HG03342 (cell line): ENCODE measurements around the gene INPP5F.
"Not testable (repeated sequence)": the region's sequence is repeated elsewhere in the genome, so short reads cannot be mapped to it uniquely, and the experiment has no call there.

ENCODE experiments used
- ATAC-seq: cut with Tn5 transposase; IDR thresholded peaks from one replicate; pipeline ENCODE4 v1.9.1; 2021; ENCODE audit warnings: mild to moderate bottlenecking, moderate library complexity; ENCODE audit not compliant: unreplicated experiment

The INPP5F gene

GRCh38 chr10:119703903-119704508, 21.8 kb upstream of the INPP5F start:
- no peak for ATAC-seq

GRCh38 chr10:119705434-119705831, 20.4 kb upstream of the INPP5F start:
- peak; percentile 52 for ATAC-seq

GRCh38 chr10:119706521-119707278, 19.1 kb upstream of the INPP5F start:
- ATAC-seq: no peak

- ATAC-seq: not testable (repeated sequence)
Observed at GRCh38 chr10:119707331-119707730, 18.5 kb upstream of the INPP5F start.

GRCh38 chr10:119710935-119711334, 14.9 kb upstream of the INPP5F start:
- ATAC-seq: not testable (repeated sequence)

- ATAC-seq: no peak
Observed at GRCh38 chr10:119713744-119714483, 11.9 kb upstream of the INPP5F start.

- ATAC-seq: no peak
Observed at GRCh38 chr10:119714484-119714816, 11.4 kb upstream of the INPP5F start.

- ATAC-seq: no peak
Observed at GRCh38 chr10:119715628-119716505, 10.0 kb upstream of the INPP5F start.

GRCh38 chr10:119723161-119723560, 2.7 kb upstream of the INPP5F start:
- no peak for ATAC-seq

- ATAC-seq: no peak
Observed at GRCh38 chr10:119723624-119724023, 2.2 kb upstream of the INPP5F start.

- peak; percentile 25 for ATAC-seq
Observed at GRCh38 chr10:119724593-119725516, 995 bp upstream of the INPP5F start.

GRCh38 chr10:119725517-119725827, 378 bp upstream of the INPP5F start:
- ATAC-seq: peak; percentile 40

- ATAC-seq: no peak
Observed at GRCh38 chr10:119726676-119727261, 919 bp downstream of the INPP5F start.

GRCh38 chr10:119728172-119728800, 2.4 kb downstream of the INPP5F start:
- ATAC-seq: no peak

- no peak for ATAC-seq
Observed at GRCh38 chr10:119734396-119735332, 8.8 kb downstream of the INPP5F start.

GRCh38 chr10:119735451-119735850, 9.6 kb downstream of the INPP5F start:
- no peak for ATAC-seq

GRCh38 chr10:119736220-119736619, 10.4 kb downstream of the INPP5F start:
- ATAC-seq: no peak

GRCh38 chr10:119737039-119737663, 11.3 kb downstream of the INPP5F start:
- no peak for ATAC-seq
